HepG2 (cell line): ENCODE results near the gene CDC42EP1. TPM values are rescaled to one million over a fixed set of nuclear protein-coding genes. Genes with fewer than 3 reads are reported as not detected.
A peak's percentile ranks its signal among the peaks of the same experiment; 100 is the strongest.

Source experiments
- CBX1 ChIP-seq: IDR thresholded peaks from one replicate; pipeline ENCODE4 v1.6.1; 2016; ENCODE audit warnings: antibody characterized with exemption, low read depth
- CHD4 ChIP-seq: fragments of 200-600 bp; sonication (generic); IDR thresholded peaks from 2 replicates; pipeline ENCODE4 v1.7.0; 2017; ENCODE audit warnings: mild to moderate bottlenecking, low read length, borderline replicate concordance
- DNMT3B ChIP-seq: conservative IDR thresholded peaks from 2 replicates; pipeline ENCODE4 v1.6.1; 2016; ENCODE audit warnings: missing biosample characterization, control low read depth
- ERF ChIP-seq: IDR thresholded peaks from 2 replicates; pipeline ENCODE4 v1.6.1; 2018; ENCODE audit warnings: missing biosample characterization, missing genetic modification reagents
- FLYWCH1 ChIP-seq: sonication (generic); formaldehyde crosslinking; IDR thresholded peaks from 2 replicates; pipeline ENCODE4 v1.8.1; 2023; ENCODE audit warnings: mild to moderate bottlenecking, missing genetic modification reagents
- FOXA3 ChIP-seq: IDR thresholded peaks from 2 replicates; pipeline ENCODE4 v1.6.1; 2016; ENCODE audit warnings: missing genetic modification reagents, missing compliant biosample characterization
- GATAD1 ChIP-seq: IDR thresholded peaks from 2 replicates; pipeline ENCODE4 v1.6.1; 2016; ENCODE audit warnings: missing genetic modification reagents, missing compliant biosample characterization
- GFI1 ChIP-seq: sonication (generic); formaldehyde crosslinking; IDR thresholded peaks from 2 replicates; pipeline ENCODE4 v1.5.0; 2020; ENCODE audit warnings: missing genetic modification reagents, mild to moderate bottlenecking, borderline replicate concordance
- HMGXB4 ChIP-seq, 2 experiments: sonication (generic) in 1 of 2; formaldehyde crosslinking in 1 of 2; IDR thresholded peaks; 2 replicates each; pipeline versions ENCODE4 v1.4.0 to v1.6.1; 2018 to 2020; ENCODE audit warnings: missing genetic modification reagents in 2 of 2, borderline replicate concordance in 1 of 2, low read depth in 1 of 2, mild to moderate bottlenecking in 1 of 2, missing biosample characterization in 1 of 2
- MEF2D ChIP-seq: sonication (generic); formaldehyde crosslinking; IDR thresholded peaks from 2 replicates; pipeline ENCODE4 v1.5.1; 2020; ENCODE audit warnings: mild to moderate bottlenecking, missing genetic modification reagents
- MTF1 ChIP-seq: sonication (generic); formaldehyde crosslinking; IDR thresholded peaks from 2 replicates; pipeline ENCODE4 v1.5.0; 2020; ENCODE audit warnings: missing genetic modification reagents
- NFKB2 ChIP-seq: sonication (generic); formaldehyde crosslinking; IDR thresholded peaks from 2 replicates; pipeline ENCODE4 v1.4.0; 2020; ENCODE audit warnings: missing genetic modification reagents, borderline replicate concordance
- NPAS2 ChIP-seq: sonication (generic); formaldehyde crosslinking; IDR thresholded peaks from 2 replicates; pipeline ENCODE4 v1.8.0; 2022; ENCODE audit warnings: mild to moderate bottlenecking, missing genetic modification reagents, borderline replicate concordance
- PITX1 ChIP-seq: sonication (generic); formaldehyde crosslinking; IDR thresholded peaks from 2 replicates; pipeline ENCODE4 v1.5.1; 2020; ENCODE audit warnings: mild to moderate bottlenecking, missing genetic modification reagents
- RAD21 ChIP-seq: fragments of 450-650 bp; formaldehyde crosslinking; IDR thresholded peaks from 2 replicates; pipeline ENCODE4 v1.5.0; 2020; ENCODE audit warnings: mild to moderate bottlenecking
- REL ChIP-seq: sonication (generic); formaldehyde crosslinking; conservative IDR thresholded peaks from 2 replicates; pipeline ENCODE4 v1.8.0; 2022; ENCODE audit warnings: mild to moderate bottlenecking, missing genetic modification reagents, moderate library complexity
- RFXAP ChIP-seq: sonication (generic); formaldehyde crosslinking; IDR thresholded peaks from 2 replicates; pipeline ENCODE4 v1.4.0; 2020; ENCODE audit warnings: missing genetic modification reagents, borderline replicate concordance
- SUZ12 ChIP-seq: fragments of 150-350 bp; IDR thresholded peaks from 2 replicates; pipeline ENCODE4 v1.6.1; 2014; ENCODE audit warnings: low read depth, low read length
- TBX2 ChIP-seq: sonication (generic); formaldehyde crosslinking; IDR thresholded peaks from 2 replicates; pipeline ENCODE4 v1.5.0; 2020; ENCODE audit warnings: missing genetic modification reagents, mild to moderate bottlenecking, borderline replicate concordance
- TGIF2 ChIP-seq: IDR thresholded peaks from 2 replicates; pipeline ENCODE4 v1.6.1; 2016; ENCODE audit warnings: control low read depth, missing compliant biosample characterization
- ZFP37 ChIP-seq: sonication (generic); formaldehyde crosslinking; IDR thresholded peaks from 2 replicates; pipeline ENCODE4 v1.4.0; 2020; ENCODE audit warnings: missing genetic modification reagents, borderline replicate concordance
- ZNF484 ChIP-seq: sonication (generic); formaldehyde crosslinking; IDR thresholded peaks from 2 replicates; pipeline ENCODE4 v1.5.1; 2020; ENCODE audit warnings: mild to moderate bottlenecking, low read depth, missing genetic modification reagents, borderline replicate concordance
- ZNF772 ChIP-seq: sonication (generic); formaldehyde crosslinking; IDR thresholded peaks from 2 replicates; pipeline ENCODE4 v1.5.0; 2020; ENCODE audit warnings: mild to moderate bottlenecking, missing genetic modification reagents
- polyA plus RNA-seq, 8 experiments: library from polyadenylated mRNA; depleted of rRNA in 3 of 8; stranded (reverse) in 7 of 8; unstranded in 1 of 8; fragments of >200 nt; fragmentation: Illumina TruSeq in 4 of 8; extraction: Trizol in 4 of 8; gene quantifications; 2 replicates each; pipeline versions ENCODE4 v1.2.1 to v1.2.3, GENCODE V29; 2011 to 2016; ENCODE audit warnings: low read depth in 4 of 8, missing spikeins in 1 of 8, mixed read lengths in 1 of 8; ENCODE audit not compliant: insufficient read depth in 1 of 8
- total RNA-seq, 5 experiments: library from RNA; depleted of rRNA; stranded (reverse); fragments of >200 nt; fragmentation: Illumina TruSeq; extraction: Trizol; gene quantifications; 2 replicates each; pipeline ENCODE4 v1.2.3, GENCODE V29; 2016; ENCODE audit warnings: low read depth in 1 of 5
- TF ChIP-seq, protein P1 (sequence below): sonication (generic); formaldehyde crosslinking; IDR thresholded peaks from 2 replicates; pipeline ENCODE4 v1.8.1; 2023; ENCODE audit warnings: mild to moderate bottlenecking, inconsistent platforms, moderate library complexity, missing genetic modification reagents, borderline replicate concordance
- TF ChIP-seq, protein P2 (sequence below): fragments of 450-650 bp; IDR thresholded peaks from 2 replicates; pipeline ENCODE4 v1.6.1; 2017; ENCODE audit warnings: mild to moderate bottlenecking

CDC42EP1 gene
- total and polyA plus RNA-seq, 2 of the 13 experiments (the other 11 are each of a cell fraction or from before 2014, with no cell fraction given), result 17.1 to 29.5 TPM

DNA sequence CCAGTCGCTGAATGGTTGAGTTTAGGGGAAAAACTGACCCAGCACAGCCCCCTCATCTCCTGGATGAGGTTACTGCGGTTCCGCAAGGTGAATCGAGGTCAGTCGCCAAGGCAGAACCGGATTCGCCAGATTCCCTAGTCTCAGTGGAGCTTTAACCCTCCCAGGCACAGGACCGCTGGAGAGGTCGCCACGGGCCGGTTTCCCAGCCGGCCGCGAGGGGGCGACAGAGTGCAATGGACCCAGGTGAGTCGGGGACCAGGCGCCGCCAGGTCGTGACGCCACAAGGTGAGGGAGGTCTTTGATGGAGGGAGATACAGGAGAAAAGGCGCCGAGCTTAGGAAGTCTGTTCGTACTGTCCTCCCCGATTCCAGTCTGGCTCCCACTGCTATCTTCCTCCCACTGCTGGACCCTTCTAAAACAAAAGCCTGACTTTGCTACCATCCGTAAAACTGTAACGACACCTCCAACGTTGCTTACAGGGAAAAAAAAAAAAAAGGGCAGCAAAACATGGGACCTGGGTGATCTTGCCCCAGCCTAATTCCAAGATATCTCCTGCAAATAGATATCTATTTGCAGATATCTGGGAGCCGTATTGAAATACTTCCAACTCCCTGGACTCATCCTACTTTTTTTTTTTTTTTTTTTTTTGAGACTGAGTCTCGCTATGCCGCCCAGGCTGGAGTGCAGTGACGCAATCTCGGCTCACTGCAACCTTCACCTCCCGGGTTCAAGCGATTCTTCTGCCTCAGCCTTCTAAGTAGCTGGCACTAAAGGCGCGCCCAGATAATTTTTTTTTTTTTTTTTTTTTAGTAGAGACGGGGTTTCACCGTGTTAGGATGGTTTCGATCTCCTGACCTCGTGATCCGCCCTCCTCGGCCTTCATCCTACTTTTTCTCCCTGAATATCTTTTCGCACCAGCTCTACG, 47.0 kb downstream of the CDC42EP1 start (continued):
- peak; percentile 69 to 90 for TF ChIP-seq HMGXB4 (CRISPR knock-in tag; IDR thresholded peaks at IDR 0.05; ENCODE audit: borderline replicate concordance in 1 of 2, low read depth in 1 of 2)
- no peak for TF ChIP-seq MEF2D (CRISPR knock-in tag)
- no peak for TF ChIP-seq ZNF772 (CRISPR knock-in tag)
- peak; percentile 77 for TF ChIP-seq ERF (CRISPR knock-in tag)
- TF ChIP-seq, protein P1, sequence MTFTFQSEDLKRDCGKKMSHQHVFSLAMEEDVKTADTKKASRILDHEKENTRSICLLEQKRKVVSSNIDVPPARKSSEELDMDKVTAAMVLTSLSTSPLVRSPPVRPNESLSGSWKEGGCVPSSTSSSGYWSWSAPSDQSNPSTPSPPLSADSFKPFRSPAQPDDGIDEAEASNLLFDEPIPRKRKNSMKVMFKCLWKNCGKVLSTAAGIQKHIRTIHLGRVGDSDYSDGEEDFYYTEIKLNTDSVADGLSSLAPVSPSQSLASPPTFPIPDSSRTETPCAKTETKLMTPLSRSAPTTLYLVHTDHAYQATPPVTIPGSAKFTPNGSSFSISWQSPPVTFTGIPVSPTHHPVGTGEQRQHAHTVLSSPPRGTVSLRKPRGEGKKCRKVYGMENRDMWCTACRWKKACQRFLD, result no peak
- peak; percentile 6; the same call in 1 of the 2 replicates for TF ChIP-seq CHD4
- peak; percentile 58; the same call in 1 of the 2 replicates for TF ChIP-seq TBX2 (CRISPR knock-in tag)
- TF ChIP-seq NPAS2 (CRISPR knock-in tag), result no peak
- no peak for TF ChIP-seq MTF1
- TF ChIP-seq GFI1 (CRISPR knock-in tag), result no peak
- TF ChIP-seq ZNF484 (CRISPR knock-in tag), result no peak
- TF ChIP-seq SUZ12, result no peak
- TF ChIP-seq NFKB2 (CRISPR knock-in tag), result peak; percentile 56; the same call in 1 of the 2 replicates
- TF ChIP-seq FOXA3 (CRISPR knock-in tag), result peak; percentile 45; the same call in 1 of the 2 replicates
- TF ChIP-seq ZFP37, result no peak
- TF ChIP-seq REL (CRISPR knock-in tag), result no peak
- TF ChIP-seq RFXAP (CRISPR knock-in tag), result no peak
- TF ChIP-seq DNMT3B (CRISPR knock-in tag), result no peak
- TF ChIP-seq, protein P2, sequence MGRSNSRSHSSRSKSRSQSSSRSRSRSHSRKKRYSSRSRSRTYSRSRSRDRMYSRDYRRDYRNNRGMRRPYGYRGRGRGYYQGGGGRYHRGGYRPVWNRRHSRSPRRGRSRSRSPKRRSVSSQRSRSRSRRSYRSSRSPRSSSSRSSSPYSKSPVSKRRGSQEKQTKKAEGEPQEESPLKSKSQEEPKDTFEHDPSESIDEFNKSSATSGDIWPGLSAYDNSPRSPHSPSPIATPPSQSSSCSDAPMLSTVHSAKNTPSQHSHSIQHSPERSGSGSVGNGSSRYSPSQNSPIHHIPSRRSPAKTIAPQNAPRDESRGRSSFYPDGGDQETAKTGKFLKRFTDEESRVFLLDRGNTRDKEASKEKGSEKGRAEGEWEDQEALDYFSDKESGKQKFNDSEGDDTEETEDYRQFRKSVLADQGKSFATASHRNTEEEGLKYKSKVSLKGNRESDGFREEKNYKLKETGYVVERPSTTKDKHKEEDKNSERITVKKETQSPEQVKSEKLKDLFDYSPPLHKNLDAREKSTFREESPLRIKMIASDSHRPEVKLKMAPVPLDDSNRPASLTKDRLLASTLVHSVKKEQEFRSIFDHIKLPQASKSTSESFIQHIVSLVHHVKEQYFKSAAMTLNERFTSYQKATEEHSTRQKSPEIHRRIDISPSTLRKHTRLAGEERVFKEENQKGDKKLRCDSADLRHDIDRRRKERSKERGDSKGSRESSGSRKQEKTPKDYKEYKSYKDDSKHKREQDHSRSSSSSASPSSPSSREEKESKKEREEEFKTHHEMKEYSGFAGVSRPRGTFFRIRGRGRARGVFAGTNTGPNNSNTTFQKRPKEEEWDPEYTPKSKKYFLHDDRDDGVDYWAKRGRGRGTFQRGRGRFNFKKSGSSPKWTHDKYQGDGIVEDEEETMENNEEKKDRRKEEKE, result no peak
- TF ChIP-seq PITX1 (CRISPR knock-in tag), result no peak
- TF ChIP-seq FLYWCH1 (CRISPR knock-in tag), result no peak
- TF ChIP-seq GATAD1, result peak; percentile 65; the same call in 1 of the 2 replicates
- TF ChIP-seq RAD21, result peak; percentile 64
- no peak for TF ChIP-seq CBX1
- no peak for TF ChIP-seq TGIF2
